A549 (cell line): Measurements from ENCODE around the gene PCED1B.

Experiments
- JUN ChIP-seq, 2 experiments: fragments of >200 bp; sonication (Bioruptor Twin); formaldehyde crosslinking; IDR thresholded peaks; 2 replicates in 1 of 2; 3 replicates in 1 of 2; pipeline ENCODE4 v1.6.1; 2016 to 2017
- JUNB ChIP-seq: fragments of >200 bp; sonication (Bioruptor Twin); formaldehyde crosslinking; IDR thresholded peaks from 2 replicates; pipeline ENCODE4 v1.6.1; 2016
- MAFK ChIP-seq: fragments of 450-650 bp; IDR thresholded peaks from 2 replicates; pipeline ENCODE4 v1.6.1; 2014; ENCODE audit not compliant: partially characterized antibody
- MAZ ChIP-seq: fragments of 150-350 bp; IDR thresholded peaks from 2 replicates; pipeline ENCODE4 v1.6.1; 2014; ENCODE audit warnings: antibody characterized with exemption, low read depth, low read length, borderline replicate concordance
- MYC ChIP-seq: IDR thresholded peaks from 2 replicates; pipeline ENCODE4 v1.6.1; 2012; ENCODE audit warnings: mild to moderate bottlenecking, inconsistent platforms, low read length, improper control_type of control experiment, borderline replicate concordance
- POLR2A ChIP-seq: IDR thresholded peaks from 2 replicates; pipeline ENCODE4 v1.6.1; 2012; ENCODE audit warnings: mild to moderate bottlenecking, low read length
- POLR2AphosphoS2 ChIP-seq: conservative IDR thresholded peaks from 2 replicates; pipeline ENCODE4 v1.6.1; 2012; ENCODE audit warnings: low read length, improper control_type of control experiment, inconsistent platforms
- RAD21 ChIP-seq, 2 experiments: fragments of >200 bp in 1 of 2; sonication (Bioruptor Twin) in 1 of 2; formaldehyde crosslinking in 1 of 2; IDR thresholded peaks in 1 of 2; conservative IDR thresholded peaks in 1 of 2; 2 replicates in 1 of 2; 3 replicates in 1 of 2; pipeline ENCODE4 v1.6.1; 2012 to 2018; ENCODE audit warnings: inconsistent platforms in 1 of 2
- RFX5 ChIP-seq: fragments of 450-650 bp; IDR thresholded peaks from 2 replicates; pipeline ENCODE4 v1.7.1; 2014; ENCODE audit warnings: antibody characterized with exemption, mild to moderate bottlenecking, moderate library complexity
- TF ChIP-seq, protein P1 (sequence below): fragments of 450-650 bp; IDR thresholded peaks from 2 replicates; pipeline ENCODE4 v1.6.1; 2014; ENCODE audit warnings: antibody characterized with exemption
- TF ChIP-seq, protein P2 (sequence below): fragments of >200 bp; sonication (Bioruptor Twin); formaldehyde crosslinking; IDR thresholded peaks from 3 replicates; pipeline ENCODE4 v1.5.1; 2016
- TF ChIP-seq, protein P3 (sequence below): IDR thresholded peaks from 2 replicates; pipeline ENCODE4 v1.6.1; 2012
- TF ChIP-seq, protein P4 (sequence below): IDR thresholded peaks from 2 replicates; pipeline ENCODE4 v1.6.1; 2012; ENCODE audit warnings: low read depth, borderline replicate concordance

DNA sequence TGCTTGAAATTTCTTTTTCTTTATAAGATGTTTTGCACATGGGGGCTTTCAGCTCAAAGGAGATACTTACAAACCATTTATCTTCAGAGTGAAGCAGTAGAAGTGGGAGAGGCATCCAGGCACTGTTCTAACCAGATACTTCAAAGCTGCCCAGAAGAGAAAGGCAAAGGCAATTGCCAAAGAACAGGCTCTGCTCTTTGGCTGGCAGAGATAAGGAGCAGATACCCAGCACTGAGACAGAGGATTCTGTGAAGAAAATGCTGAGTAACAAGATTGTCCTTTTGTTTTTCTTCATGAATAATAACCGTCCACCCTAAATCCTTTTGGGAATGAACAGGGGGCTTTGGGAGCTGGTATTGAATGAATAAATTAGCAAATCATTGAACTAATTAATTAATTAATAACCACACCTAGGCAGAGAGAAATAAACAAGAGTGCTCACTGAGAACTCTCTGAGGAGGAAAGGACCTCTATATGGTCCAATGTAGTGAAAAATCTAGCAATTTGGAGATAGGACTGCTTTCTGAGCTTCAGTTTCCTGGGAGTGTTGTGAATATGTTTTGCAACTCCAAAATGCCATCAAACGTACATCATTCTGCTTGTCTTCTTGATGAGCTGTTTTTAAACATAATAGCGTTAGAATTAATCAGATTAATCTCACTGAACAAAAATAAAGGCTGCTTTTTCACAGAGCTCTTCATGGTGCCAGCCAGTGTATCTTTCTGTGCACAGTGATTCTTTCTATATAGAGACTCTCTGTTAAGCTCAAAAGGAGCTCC, 193.2 kb downstream of the PCED1B start:
- TF ChIP-seq, protein P1, sequence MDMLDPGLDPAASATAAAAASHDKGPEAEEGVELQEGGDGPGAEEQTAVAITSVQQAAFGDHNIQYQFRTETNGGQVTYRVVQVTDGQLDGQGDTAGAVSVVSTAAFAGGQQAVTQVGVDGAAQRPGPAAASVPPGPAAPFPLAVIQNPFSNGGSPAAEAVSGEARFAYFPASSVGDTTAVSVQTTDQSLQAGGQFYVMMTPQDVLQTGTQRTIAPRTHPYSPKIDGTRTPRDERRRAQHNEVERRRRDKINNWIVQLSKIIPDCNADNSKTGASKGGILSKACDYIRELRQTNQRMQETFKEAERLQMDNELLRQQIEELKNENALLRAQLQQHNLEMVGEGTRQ, result no peak
- TF ChIP-seq, protein P2, sequence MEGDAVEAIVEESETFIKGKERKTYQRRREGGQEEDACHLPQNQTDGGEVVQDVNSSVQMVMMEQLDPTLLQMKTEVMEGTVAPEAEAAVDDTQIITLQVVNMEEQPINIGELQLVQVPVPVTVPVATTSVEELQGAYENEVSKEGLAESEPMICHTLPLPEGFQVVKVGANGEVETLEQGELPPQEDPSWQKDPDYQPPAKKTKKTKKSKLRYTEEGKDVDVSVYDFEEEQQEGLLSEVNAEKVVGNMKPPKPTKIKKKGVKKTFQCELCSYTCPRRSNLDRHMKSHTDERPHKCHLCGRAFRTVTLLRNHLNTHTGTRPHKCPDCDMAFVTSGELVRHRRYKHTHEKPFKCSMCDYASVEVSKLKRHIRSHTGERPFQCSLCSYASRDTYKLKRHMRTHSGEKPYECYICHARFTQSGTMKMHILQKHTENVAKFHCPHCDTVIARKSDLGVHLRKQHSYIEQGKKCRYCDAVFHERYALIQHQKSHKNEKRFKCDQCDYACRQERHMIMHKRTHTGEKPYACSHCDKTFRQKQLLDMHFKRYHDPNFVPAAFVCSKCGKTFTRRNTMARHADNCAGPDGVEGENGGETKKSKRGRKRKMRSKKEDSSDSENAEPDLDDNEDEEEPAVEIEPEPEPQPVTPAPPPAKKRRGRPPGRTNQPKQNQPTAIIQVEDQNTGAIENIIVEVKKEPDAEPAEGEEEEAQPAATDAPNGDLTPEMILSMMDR, result no peak
- TF ChIP-seq RAD21 (conservative IDR thresholded peaks at IDR 0.05 in 1 of 2, IDR thresholded peaks at IDR 0.05 in 1 of 2), result no peak
- TF ChIP-seq MAFK, result peak; percentile 93
- TF ChIP-seq JUNB, result no peak
- no peak for TF ChIP-seq POLR2A
- TF ChIP-seq JUN (IDR thresholded peaks at IDR 0.05), result no peak
- TF ChIP-seq, protein P3, sequence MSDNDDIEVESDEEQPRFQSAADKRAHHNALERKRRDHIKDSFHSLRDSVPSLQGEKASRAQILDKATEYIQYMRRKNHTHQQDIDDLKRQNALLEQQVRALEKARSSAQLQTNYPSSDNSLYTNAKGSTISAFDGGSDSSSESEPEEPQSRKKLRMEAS, result no peak
- TF ChIP-seq POLR2AphosphoS2, result no peak
- TF ChIP-seq RFX5, result no peak
- TF ChIP-seq MYC, result no peak
- TF ChIP-seq, protein P4, sequence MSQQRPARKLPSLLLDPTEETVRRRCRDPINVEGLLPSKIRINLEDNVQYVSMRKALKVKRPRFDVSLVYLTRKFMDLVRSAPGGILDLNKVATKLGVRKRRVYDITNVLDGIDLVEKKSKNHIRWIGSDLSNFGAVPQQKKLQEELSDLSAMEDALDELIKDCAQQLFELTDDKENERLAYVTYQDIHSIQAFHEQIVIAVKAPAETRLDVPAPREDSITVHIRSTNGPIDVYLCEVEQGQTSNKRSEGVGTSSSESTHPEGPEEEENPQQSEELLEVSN, result no peak
- no peak for TF ChIP-seq MAZ
